PC-9 (cell line): ENCODE results near the gene CECR2. TPM values are rescaled to one million over a fixed set of nuclear protein-coding genes. Genes with fewer than 3 reads are reported as not detected.

Experiments used
- BruUV-seq: library from RNA; stranded (reverse); fragments of 400-500 nt; replicated peaks from 2 replicates; lab custom pipeline; 2021; lab: Mats Ljungman, UMichigan
- CTCF ChIA-PET: fragments of 300-600 bp; sonication (Branson Sonifier 250); formaldehyde crosslinking; loops from one replicate; lab custom pipeline; 2022; ENCODE audit warnings: antibody characterized with exemption; lab: Charles Lee
- POLR2A ChIA-PET: fragments of 300-600 bp; sonication (Branson Sonifier 250); formaldehyde crosslinking; loops from one replicate; lab custom pipeline; 2022; ENCODE audit warnings: antibody characterized with exemption; ENCODE audit not compliant: unreplicated experiment; lab: Charles Lee
- DNase-seq, 2 experiments: peaks; one replicate each; pipeline versions ENCODE4 v3.0.0 to v3.0.0-alpha.2; 2015 to 2022; ENCODE audit warnings: mixed read lengths in 1 of 2
- H2AFZ ChIP-seq: fragments of 200-600 bp; sonication (generic); 2 replicates; pipeline ENCODE4 v1.8.1; 2017; ENCODE audit warnings: antibody characterized with exemption
- H3F3A ChIP-seq: fragments of 200-600 bp; sonication (generic); 2 replicates; pipeline ENCODE4 v1.8.1; 2017; ENCODE audit warnings: antibody characterized with exemption, mild to moderate bottlenecking, low read depth; ENCODE audit not compliant: insufficient read depth
- H3K27ac ChIP-seq: fragments of 200-600 bp; sonication (generic); 2 replicates; pipeline ENCODE4 v1.6.1; 2016; ENCODE audit warnings: mixed run types
- H3K27me3 ChIP-seq: fragments of 200-600 bp; sonication (generic); 2 replicates; pipeline ENCODE4 v1.6.1; 2016; ENCODE audit warnings: low read depth, mixed run types; ENCODE audit not compliant: insufficient read depth
- H3K36me3 ChIP-seq: fragments of 200-600 bp; sonication (generic); 2 replicates; pipeline ENCODE4 v1.6.1; 2016; ENCODE audit warnings: low read depth, mixed run types
- H3K4me1 ChIP-seq: fragments of 200-600 bp; sonication (generic); replicated peaks from 2 replicates; pipeline ENCODE4 v1.6.1; 2016; ENCODE audit warnings: mixed run types; ENCODE audit not compliant: insufficient read depth
- H3K4me2 ChIP-seq: fragments of 200-600 bp; sonication (generic); 2 replicates; pipeline ENCODE4 v1.6.1; 2017; ENCODE audit warnings: mixed run types
- H3K4me3 ChIP-seq: fragments of 200-600 bp; sonication (generic); 2 replicates; pipeline ENCODE4 v1.6.1; 2016; ENCODE audit warnings: mixed run types
- H3K79me2 ChIP-seq: fragments of 200-600 bp; sonication (generic); 2 replicates; pipeline ENCODE4 v1.6.1; 2017; ENCODE audit warnings: low read depth, mixed run types
- H3K9me2 ChIP-seq: fragments of 200-600 bp; sonication (generic); 2 replicates; pipeline ENCODE4 v1.8.1; 2017; ENCODE audit warnings: mild to moderate bottlenecking; ENCODE audit not compliant: insufficient read depth
- H3K9me3 ChIP-seq: fragments of 200-600 bp; sonication (generic); 2 replicates; pipeline ENCODE4 v1.8.1; 2016; ENCODE audit warnings: low read depth; ENCODE audit not compliant: insufficient read depth
- H4K20me1 ChIP-seq: fragments of 200-600 bp; sonication (generic); 2 replicates; pipeline ENCODE4 v1.8.1; 2017; ENCODE audit not compliant: insufficient read depth
- EZH2 ChIP-seq: fragments of 200-600 bp; sonication (generic); IDR thresholded peaks from 2 replicates; pipeline ENCODE4 v1.8.0; 2017; ENCODE audit warnings: antibody characterized with exemption, low read depth
- intact Hi-C: fragments of 100-400 bp; cut with micrococcal nuclease; formaldehyde crosslinking; loops from one replicate; pipeline ENCODE4 v1.10.0; 2022; ENCODE audit not compliant: unreplicated experiment
- total RNA-seq: library from RNA; stranded (reverse); gene quantifications from 2 replicates; pipeline ENCODE4 v1.2.3, GENCODE V29; 2021
- TF ChIP-seq, protein P1 (sequence below): fragments of 200-600 bp; sonication (generic); conservative IDR thresholded peaks from 2 replicates; pipeline ENCODE4 v1.6.1; 2017; ENCODE audit warnings: mixed run types, antibody characterized with exemption, mild to moderate bottlenecking, moderate library complexity

The CECR2 gene
- total RNA-seq, 1 experiment from 2014 or later, result not detected

DNA sequence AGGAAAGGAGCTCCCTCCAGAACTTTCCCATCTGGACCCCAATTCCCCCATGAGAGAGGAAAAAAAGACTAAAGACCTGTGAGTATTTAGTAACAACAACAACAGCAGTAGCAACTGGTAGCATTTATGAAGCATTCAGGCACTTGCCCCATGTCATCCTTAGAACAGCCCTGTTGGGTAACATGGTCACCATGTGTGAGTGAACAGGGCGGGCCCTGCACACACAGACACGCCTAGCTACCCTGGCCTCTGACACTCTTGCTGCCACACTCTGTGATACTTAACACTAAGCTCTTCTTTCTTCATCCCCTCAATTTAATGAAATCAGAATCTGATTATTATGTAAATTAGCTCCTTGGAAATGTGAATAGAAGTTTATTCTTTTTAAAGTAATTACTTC, 167.9 kb downstream of the CECR2 start:
- CTCF ChIA-PET, result no interaction called here
- no peak overlapping the region for H3K4me2 ChIP-seq
- no peak for TF ChIP-seq EZH2
- TF ChIP-seq, protein P1, sequence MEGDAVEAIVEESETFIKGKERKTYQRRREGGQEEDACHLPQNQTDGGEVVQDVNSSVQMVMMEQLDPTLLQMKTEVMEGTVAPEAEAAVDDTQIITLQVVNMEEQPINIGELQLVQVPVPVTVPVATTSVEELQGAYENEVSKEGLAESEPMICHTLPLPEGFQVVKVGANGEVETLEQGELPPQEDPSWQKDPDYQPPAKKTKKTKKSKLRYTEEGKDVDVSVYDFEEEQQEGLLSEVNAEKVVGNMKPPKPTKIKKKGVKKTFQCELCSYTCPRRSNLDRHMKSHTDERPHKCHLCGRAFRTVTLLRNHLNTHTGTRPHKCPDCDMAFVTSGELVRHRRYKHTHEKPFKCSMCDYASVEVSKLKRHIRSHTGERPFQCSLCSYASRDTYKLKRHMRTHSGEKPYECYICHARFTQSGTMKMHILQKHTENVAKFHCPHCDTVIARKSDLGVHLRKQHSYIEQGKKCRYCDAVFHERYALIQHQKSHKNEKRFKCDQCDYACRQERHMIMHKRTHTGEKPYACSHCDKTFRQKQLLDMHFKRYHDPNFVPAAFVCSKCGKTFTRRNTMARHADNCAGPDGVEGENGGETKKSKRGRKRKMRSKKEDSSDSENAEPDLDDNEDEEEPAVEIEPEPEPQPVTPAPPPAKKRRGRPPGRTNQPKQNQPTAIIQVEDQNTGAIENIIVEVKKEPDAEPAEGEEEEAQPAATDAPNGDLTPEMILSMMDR, result no peak
- no peak overlapping the region for H2AFZ ChIP-seq
- intact Hi-C loops, result no loop called here
- no peaks in the 10 kb centered on the region for H3F3A ChIP-seq
- BruUV-seq, result no TSS peak
- no peaks in the 10 kb centered on the region for H3K9me2 ChIP-seq
- POLR2A ChIA-PET, result no interaction called here
- no peaks in the 10 kb centered on the region for H3K9me3 ChIP-seq
- H3K4me1 ChIP-seq, result no peaks in the 10 kb centered on the region
- no peaks in the 10 kb centered on the region for H3K79me2 ChIP-seq
- no peaks in the 10 kb centered on the region for H3K36me3 ChIP-seq
- H3K27ac ChIP-seq, result no peak overlapping the region
- H4K20me1 ChIP-seq, result no peaks in the 10 kb centered on the region
- no peak for DNase-seq
- H3K4me3 ChIP-seq, result no peak overlapping the region
- H3K27me3 ChIP-seq, result 0 out of 2 replicates have a peak, but pooled peaks cover 2% of the 10 kb centered on the region

DNA sequence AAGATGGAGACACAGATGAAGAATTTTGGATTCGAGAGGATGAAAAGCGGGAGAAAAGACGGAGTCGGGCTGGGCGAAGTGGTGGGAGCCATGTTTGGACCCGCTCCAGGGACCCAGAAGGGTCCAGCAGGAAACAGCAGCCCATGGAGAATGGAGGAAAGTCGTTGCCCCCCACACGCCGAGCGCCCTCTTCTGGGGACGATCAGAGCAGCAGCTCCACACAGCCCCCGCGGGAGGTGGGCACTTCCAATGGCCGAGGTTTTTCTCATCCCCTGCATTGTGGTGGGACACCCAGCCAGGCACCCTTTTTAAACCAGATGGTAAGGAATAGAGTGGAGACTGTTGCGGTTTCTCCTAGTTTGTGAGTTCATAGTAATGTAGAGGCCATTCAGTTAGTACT, 171.2 kb downstream of the CECR2 start:
- H3F3A ChIP-seq, result no peaks in the 10 kb centered on the region
- H3K79me2 ChIP-seq, result no peaks in the 10 kb centered on the region
- H2AFZ ChIP-seq, result no peak overlapping the region
- H3K36me3 ChIP-seq, result no peaks in the 10 kb centered on the region
- ChIA-PET POLR2A (no interaction called here), CTCF (interaction anchor here (0.5 kb wide), 1 partner anchor 21 kb away, joined by 8 read pairs; no protein-coding TSS in a partner anchor)
- no peaks in the 10 kb centered on the region for H4K20me1 ChIP-seq
- no peaks in the 10 kb centered on the region for H3K4me1 ChIP-seq
- H3K27ac ChIP-seq, result no peak overlapping the region
- no peaks in the 10 kb centered on the region for H3K9me3 ChIP-seq
- H3K4me3 ChIP-seq, result no peak overlapping the region
- H3K9me2 ChIP-seq, result no peaks in the 10 kb centered on the region
- H3K4me2 ChIP-seq, result no peak overlapping the region
- no TSS peak for BruUV-seq
- DNase-seq, result no peak
- intact Hi-C loops, result no loop called here
- H3K27me3 ChIP-seq, result no peaks in the 10 kb centered on the region
- TF ChIP-seq EZH2, result no peak
- TF ChIP-seq, protein P1, result no peak

DNA sequence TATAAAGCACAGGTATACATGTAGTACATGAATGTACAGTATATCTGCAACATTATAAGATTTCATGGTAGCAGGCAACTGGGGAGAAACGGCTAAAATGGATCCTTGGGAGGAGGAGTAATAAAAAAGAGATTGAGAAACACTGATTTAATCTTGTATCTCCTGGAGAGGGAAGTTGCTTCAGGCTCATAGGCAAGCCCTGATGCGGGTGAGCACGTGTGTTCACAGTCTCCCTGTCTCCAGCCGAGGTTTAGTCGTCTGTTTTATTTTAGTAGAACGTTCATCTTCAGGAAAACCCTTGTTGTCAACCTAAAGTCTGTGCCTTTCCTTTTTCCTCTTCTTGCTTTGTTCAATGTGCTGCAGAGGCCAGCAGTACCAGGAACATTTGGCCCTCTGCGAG, 172.2 kb downstream of the CECR2 start:
- no peak overlapping the region for H3K4me2 ChIP-seq
- CTCF ChIA-PET, result no interaction called here
- TF ChIP-seq, protein P1, result no peak
- TF ChIP-seq EZH2, result no peak
- no peaks in the 10 kb centered on the region for H4K20me1 ChIP-seq
- no peak overlapping the region for H3K4me3 ChIP-seq
- BruUV-seq, result no TSS peak
- no peaks in the 10 kb centered on the region for H3K9me2 ChIP-seq
- POLR2A ChIA-PET, result no interaction called here
- H3K27ac ChIP-seq, result no peak overlapping the region
- DNase-seq, result no peak
- intact Hi-C loops, result no loop called here
- no peaks in the 10 kb centered on the region for H3F3A ChIP-seq
- no peaks in the 10 kb centered on the region for H3K27me3 ChIP-seq
- H3K4me1 ChIP-seq, result no peaks in the 10 kb centered on the region
- no peaks in the 10 kb centered on the region for H3K79me2 ChIP-seq
- H2AFZ ChIP-seq, result no peak overlapping the region
- H3K36me3 ChIP-seq, result no peaks in the 10 kb centered on the region
- no peaks in the 10 kb centered on the region for H3K9me3 ChIP-seq
